Liver (tissue), 3 donors: ENCODE measurements around the gene FOXA2.
A peak's percentile ranks its signal among the peaks of the same experiment; 100 is the strongest.

Experiments
- ATF3 ChIP-seq: IDR thresholded peaks from 2 replicates; pipeline ENCODE4 v1.6.1; 2016; ENCODE audit warnings: antibody characterized with exemption
- CTCF ChIP-seq: fragments of 150-350 bp; IDR thresholded peaks from 2 replicates; pipeline ENCODE4 v1.5.1; 2017; ENCODE audit warnings: improper control_type of control experiment, low read depth, low read length; ENCODE audit not compliant: missing input control
- GABPA ChIP-seq, 2 donors: IDR thresholded peaks in 1 of 2; conservative IDR thresholded peaks in 1 of 2; 2 replicates each; pipeline ENCODE4 v1.6.1; 2016; ENCODE audit warnings: antibody characterized with exemption in 2 of 2, mild to moderate bottlenecking in 1 of 2, moderate library complexity in 1 of 2
- HNF4G ChIP-seq: IDR thresholded peaks from 2 replicates; pipeline ENCODE4 v1.6.1; 2016; ENCODE audit warnings: antibody characterized with exemption
- JUND ChIP-seq, 2 donors: IDR thresholded peaks; 2 replicates each; pipeline ENCODE4 v1.6.1; 2016; ENCODE audit warnings: antibody characterized with exemption in 2 of 2
- MAX ChIP-seq: IDR thresholded peaks from 2 replicates; pipeline ENCODE4 v1.6.1; 2016; ENCODE audit warnings: antibody characterized with exemption
- REST ChIP-seq: IDR thresholded peaks from 2 replicates; pipeline ENCODE4 v1.6.1; 2016; ENCODE audit warnings: antibody characterized with exemption, mild to moderate bottlenecking
- RXRA ChIP-seq, 2 donors: IDR thresholded peaks; 2 replicates each; pipeline ENCODE4 v1.6.1; 2017 to 2018; ENCODE audit warnings: antibody characterized with exemption in 2 of 2, mild to moderate bottlenecking in 1 of 2
- SP1 ChIP-seq: IDR thresholded peaks from 2 replicates; pipeline ENCODE4 v1.6.1; 2018; ENCODE audit warnings: antibody characterized with exemption, mild to moderate bottlenecking
- TAF1 ChIP-seq: conservative IDR thresholded peaks from 2 replicates; pipeline ENCODE4 v1.6.1; 2016; ENCODE audit warnings: antibody characterized with exemption, mild to moderate bottlenecking
- YY1 ChIP-seq: IDR thresholded peaks from 2 replicates; pipeline ENCODE4 v1.6.1; 2016; ENCODE audit warnings: antibody characterized with exemption, mild to moderate bottlenecking
- ZBTB33 ChIP-seq: IDR thresholded peaks from 2 replicates; pipeline ENCODE4 v1.6.1; 2016; ENCODE audit warnings: antibody characterized with exemption
- donor health status: healthy.
- donor health status: healthy.

- TF ChIP-seq TAF1 (no peak), CTCF (peak; percentile 78), HNF4G (peak; percentile 33), RXRA (IDR thresholded peaks at IDR 0.05) (peak; percentile 62 to 86), JUND (IDR thresholded peaks at IDR 0.05) (no peak), REST (no peak), ATF3 (no peak), ZBTB33 (no peak), SP1 (no peak), MAX (no peak), YY1 (no peak), GABPA (IDR thresholded peaks at IDR 0.05 in 1 of 2, conservative IDR thresholded peaks at IDR 0.05 in 1 of 2) (no peak)
These were observed 2.4 kb upstream of the FOXA2 start for GRCh38 chr20:22586645-22587310.
